ENCODE measurements around the gene KAZALD1. TPM values are rescaled to one million over a fixed set of nuclear protein-coding genes. Genes with fewer than 3 reads are reported as not detected.

The KAZALD1 gene
- total RNA-seq, 1 donor from 2014 or later: 1.1 TPM

DNA sequence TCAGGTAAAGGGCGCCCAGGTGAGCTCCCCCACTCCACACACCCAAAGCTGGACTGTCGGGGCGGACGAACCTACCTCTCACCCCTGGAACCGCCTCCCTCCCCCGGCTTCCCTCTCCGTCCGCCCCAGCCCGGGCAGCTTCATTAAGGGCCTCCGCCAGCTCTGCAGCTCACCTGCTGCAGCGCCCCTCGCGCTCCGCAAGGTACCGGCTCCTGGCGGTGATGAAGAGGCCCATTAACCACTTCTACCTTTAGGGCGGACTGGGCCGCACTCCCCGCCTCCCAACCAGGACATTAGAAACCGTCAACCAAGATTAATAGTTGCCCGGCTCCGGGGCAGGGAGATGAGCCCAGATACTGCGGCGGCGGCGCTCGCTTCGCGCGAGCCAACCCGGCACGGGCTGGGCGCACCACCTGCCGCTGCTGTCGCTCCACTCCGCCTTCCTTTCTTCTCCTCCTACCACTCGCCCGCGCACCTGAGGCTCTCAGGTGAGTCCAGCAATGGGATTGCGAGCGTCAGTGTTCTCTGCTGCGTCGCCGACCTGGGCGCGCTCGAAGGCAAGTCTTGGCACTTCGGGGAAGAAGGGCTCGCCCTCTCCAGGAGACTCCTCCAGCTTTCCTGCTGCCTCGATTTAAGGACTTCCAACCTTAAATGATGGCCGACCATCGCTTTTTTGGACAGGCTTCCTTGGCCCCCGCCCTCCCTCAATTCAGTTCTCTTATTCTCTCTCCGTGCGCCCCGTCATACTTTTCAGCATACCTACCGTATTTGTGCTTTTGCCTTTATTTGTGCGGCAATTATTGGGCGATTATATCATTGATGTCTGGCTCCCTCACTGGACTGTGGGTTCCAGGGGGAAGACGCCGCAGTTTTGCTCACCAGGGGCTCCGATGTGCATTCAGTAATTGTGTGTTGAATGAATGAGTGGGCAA is 13.6 kb upstream of the KAZALD1 start:
- no peak for DNase-seq (ENCODE audit: low read depth, low spot score)

DNA sequence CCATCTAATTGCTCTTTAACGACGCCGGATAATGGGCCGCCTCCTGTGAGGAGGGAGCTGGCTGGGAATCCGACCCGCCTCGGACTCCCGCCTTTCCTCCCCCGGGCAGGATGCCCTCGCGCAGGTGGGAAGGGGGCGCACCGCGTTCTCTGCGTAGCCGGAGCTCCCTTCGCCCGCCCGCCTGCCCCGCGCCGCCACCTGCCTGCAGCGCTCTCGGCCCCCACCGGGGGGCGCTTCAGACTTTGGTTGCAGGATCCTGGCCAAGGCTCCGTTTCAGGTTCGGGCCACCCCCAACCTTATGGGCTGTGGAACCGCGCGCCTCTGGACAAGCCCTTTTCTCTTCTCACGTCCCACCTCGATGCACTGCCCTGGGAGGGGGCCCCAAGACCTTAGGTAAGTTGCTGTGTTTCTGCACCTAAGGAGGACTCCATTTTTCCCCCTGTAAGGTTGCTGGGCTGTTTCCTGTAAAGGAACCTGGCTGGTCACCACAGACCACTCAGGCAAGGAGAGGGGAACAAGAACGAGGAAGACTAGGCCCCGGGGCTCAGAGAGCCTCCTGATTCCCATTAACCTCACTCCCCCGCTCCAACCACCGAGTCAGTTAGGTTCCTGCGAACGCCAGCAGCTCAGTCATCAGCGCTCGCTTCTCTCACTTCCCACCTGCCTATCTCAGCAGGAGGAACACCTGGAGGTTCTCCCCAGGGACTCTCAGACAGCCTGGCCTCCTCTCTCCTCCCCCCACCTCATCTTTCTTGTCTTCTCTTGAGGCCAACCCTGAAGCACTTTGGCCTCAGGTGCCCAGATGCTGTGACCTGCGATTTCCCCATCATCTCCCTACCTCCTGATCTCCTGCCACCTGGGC is 11.3 kb upstream of the KAZALD1 start:
- DNase-seq (ENCODE audit: low read depth, low spot score): no peak

DNA sequence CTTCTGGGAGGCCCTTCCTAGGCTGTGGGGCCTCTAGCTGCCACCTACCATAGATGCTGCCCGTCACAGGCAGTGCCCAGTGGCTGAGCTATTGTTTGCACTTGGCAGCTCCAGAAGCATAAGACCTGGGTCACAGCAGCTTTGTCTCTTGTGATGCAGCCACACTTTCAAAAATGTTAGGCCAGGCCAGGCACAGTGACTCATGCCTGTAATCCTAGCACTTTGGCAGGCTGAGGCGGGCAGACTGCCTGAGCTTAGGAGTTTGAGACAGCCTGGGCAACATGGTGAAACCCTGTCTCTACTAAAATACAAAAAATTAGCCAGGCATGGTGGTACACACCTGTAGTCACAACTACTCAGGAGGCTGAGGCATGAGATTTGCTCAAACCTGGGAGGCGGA is 9.5 kb upstream of the KAZALD1 start:
- no peak for DNase-seq (ENCODE audit: low read depth, low spot score)

DNA sequence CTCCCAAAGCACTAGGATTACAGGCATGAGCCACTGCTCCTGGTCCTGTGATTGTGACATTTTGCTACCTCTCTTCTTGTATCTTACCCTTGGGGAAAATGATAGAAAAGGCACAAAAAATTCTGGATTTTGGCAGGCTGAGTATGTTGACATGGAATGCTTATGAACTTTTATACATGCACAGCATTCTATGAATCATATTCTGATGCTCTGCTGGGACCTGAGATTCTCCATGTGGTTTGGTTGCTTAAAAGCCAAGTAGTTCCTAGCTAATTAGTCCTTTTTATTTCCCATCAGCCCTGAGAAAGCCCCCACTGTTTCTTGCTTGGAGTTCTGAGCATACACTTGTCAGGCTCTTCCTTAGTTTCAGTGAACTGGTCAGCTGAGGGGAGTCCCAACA is 8.3 kb upstream of the KAZALD1 start:
- no peak for DNase-seq (ENCODE audit: low read depth, low spot score)

DNA sequence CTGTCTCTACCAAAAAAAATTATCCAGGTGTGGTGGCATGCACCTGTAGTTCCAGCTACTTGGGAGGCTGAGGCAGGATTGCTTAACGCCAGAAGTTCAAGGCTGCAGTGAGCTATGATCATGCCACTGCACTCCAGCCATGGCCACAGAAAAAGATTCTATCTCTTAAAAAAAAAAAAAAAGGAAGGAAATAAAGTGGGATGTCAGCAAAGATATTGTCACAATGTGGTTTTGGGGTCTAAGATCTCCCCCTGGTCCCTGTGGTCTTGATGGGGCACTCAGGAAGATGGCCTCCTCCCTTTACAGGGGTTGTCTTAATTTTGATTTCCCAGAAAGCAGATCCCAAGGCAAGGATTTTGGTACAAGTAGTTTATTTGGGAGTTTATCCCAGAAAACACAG is 7.4 kb upstream of the KAZALD1 start:
- DNase-seq (ENCODE audit: low read depth, low spot score): no peak

DNA sequence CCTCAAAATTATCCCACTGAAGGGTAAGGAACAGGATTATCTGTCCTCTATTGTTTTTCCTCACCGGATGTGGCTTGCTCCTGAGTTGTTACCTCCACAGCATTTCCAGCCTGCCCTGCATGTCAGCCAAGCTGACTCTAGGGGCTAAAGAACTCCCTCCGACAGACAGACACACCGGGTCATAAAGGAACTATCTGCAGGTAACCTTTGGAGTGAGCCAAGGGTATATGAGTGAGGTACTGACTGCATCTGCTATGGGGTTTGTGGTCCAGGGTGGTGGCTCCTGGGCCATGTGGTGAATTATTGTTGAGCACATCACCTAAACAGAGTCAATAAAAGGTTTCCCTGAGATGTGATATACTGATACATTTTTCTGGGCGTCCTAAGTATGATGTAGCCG is 6.9 kb upstream of the KAZALD1 start:
- DNase-seq (ENCODE audit: low read depth, low spot score): no peak

DNA sequence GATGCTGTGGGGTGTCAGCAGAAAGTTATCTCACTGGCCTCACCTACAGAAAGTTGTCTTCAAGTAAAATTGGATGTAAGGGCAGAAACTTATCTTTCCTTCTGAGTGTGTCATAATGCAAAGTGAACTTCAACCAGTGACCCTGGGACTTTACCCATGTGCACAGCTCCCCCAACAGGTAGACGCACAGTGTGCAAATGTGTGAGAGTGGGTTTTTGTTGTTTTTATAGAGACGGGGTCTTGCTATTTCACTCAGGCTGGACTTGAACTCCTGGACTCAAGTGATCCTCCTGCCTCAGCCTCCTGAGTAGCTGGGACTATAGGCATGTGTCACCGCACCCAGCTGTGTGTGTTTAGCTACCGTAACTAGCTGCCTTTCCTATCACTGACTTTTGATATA is 6.4 kb upstream of the KAZALD1 start:
- no peak for DNase-seq (ENCODE audit: low read depth, low spot score)

DNA sequence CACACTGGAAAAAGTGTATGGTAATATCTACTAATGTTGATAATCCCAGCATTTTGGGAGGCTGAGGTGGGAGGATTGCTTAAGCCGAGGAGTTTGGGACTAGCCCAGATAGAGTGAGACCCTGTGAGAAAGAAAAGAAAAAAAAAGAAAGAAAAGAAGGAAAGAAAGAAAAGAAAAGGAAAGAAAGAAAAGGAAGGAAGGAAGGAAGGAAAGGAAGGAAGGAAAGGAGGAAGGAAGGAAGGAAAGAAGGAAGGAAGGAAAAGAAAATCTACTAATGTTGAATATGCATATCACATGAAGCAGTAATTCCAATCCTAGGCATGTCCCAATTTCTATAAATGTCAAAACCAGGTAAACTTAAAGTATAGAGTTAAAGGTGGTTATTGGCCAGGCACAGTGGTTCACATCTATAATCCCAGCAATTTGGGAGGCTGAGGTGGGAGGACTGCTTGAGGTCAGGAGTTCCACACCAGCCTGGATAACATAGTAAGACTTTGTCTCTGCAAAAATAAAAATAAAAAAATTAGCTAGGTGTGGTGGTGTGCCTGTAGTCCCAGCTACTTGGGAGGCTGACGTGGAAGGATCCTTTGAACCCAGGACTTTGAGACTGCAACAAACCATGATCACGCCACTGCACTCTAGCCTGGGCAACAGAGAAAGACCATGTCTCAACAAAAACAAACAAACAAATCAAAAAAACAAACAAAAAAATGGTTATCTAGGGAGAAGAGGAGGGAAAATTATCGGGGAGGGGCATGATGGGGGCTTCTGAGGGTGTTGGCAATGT is 5.2 kb upstream of the KAZALD1 start:
- no peak for DNase-seq (ENCODE audit: low read depth, low spot score)

DNA sequence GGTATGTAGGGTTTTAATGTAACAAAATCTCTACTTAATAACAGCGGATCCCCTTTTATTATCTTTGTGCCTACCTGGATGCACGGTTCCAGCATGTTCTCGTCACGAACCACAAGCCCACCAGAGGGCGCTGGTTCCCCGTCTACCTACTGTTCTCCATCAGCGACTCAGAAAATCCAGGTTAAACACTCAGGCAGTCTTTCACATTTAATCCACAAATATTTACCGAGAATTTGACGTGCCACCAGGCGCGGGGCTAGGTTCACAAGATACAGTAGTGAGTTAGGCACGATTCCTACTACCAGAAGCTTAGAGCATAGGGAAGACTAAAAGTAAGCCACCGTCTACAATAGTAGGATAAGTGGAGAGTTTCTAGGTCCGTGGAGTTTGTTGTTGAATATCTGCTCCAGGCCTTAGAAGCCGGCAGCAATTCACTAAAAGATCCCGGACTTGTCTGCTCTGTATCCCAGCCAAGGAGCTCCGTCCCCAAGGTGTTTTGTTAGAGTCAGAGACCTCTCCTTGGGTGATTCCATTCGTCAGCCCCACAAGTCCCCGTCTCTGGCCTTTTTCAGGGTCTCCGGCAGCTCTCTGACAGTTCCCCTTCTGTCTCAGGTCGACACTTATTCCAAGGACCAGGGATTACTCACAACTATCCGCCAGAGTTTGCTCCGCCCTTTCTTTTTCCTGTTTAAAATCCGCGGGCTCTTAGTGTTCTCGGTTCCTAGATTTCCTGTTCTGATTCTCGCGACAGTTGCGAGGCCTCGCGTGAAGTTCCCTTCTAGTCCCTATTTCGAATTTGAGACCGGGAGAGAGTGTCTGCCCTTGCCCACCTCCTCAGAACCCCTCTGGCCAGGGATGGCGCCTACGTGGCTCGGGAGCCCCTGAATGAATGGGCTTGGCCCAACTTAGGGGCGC is 1.5 kb upstream of the KAZALD1 start:
- DNase-seq (ENCODE audit: low read depth, low spot score): peak; percentile 72

DNA sequence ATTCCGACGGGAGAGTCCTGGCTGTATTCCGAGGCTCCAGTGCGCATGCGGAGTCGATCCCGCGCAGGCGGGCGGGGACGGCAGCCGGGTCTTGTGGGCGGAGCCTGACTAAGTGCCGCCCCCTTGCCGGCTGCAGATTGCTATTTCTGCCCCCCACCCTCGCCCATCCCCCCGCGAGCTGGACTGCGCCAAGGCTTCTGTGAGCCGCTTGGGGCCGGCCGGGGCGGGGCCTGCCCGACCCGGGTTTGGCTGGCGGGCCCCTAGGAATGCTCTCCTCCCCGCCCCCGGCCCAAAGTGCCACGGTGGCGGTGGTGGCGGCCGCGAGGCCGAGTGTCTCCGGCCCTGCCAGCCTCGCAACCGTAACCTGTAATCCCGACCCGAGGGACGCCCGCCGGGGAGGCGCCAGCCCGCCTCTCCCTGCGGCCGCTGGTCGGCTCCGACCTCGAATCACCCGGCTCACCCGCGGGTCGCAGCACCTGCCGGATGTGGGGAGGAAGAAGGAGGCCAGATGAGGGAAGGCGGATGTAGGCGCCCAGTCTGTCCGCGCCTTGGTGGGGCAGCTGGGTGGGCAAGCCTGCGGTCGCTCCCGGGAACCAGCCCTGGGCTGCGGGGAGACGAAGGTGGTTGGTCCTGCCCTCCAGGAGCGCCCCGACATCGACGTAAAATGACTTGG is 702 bp upstream of the KAZALD1 start:
- DNase-seq (ENCODE audit: low read depth, low spot score): peak; percentile 63

DNA sequence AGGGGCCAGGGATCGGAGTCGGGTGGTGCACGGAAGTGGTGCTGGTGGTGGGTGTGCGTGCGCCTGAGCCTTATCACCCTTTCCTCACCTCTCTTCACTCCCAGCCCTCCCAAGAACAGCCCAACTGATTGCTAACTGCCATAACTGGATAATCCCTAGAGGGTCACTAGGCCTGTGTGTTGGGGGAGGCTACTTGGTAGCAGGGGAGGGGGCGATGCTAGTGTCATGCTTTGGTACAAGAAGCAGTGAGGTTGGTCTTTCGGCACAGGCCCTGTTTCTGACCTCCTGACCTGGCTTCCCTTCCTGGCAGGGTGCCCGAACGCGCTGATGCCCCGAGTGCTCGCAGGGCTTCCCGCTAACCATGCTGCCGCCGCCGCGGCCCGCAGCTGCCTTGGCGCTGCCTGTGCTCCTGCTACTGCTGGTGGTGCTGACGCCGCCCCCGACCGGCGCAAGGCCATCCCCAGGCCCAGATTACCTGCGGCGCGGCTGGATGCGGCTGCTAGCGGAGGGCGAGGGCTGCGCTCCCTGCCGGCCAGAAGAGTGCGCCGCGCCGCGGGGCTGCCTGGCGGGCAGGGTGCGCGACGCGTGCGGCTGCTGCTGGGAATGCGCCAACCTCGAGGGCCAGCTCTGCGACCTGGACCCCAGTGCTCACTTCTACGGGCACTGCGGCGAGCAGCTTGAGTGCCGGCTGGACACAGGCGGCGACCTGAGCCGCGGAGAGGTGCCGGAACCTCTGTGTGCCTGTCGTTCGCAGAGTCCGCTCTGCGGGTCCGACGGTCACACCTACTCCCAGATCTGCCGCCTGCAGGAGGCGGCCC is 652 bp downstream of the KAZALD1 start:
- DNase-seq (ENCODE audit: low read depth, low spot score): no peak

DNA sequence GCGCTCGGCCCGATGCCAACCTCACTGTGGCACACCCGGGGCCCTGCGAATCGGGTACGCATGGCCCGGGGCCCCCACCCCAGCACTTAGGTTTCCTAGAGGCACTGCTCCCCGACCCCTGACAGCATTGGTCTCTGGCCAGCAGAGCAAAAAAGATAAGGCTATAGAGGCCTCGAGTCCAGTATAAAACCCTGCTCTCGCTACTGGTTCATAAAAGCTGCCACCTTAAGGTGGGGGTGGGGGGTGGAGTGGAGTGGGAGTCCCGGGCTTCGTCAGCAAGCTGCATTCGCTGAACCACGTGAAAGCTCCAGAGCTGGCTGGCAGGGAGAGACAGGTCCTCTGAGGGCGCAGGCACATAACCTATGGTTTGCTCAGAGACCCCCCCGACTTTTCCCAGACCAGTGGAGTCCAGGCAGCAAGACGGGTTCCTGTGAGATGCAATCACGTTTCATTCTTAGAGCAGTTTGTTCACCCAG is 1.3 kb downstream of the KAZALD1 start:
- no peak for DNase-seq (ENCODE audit: low read depth, low spot score)

DNA sequence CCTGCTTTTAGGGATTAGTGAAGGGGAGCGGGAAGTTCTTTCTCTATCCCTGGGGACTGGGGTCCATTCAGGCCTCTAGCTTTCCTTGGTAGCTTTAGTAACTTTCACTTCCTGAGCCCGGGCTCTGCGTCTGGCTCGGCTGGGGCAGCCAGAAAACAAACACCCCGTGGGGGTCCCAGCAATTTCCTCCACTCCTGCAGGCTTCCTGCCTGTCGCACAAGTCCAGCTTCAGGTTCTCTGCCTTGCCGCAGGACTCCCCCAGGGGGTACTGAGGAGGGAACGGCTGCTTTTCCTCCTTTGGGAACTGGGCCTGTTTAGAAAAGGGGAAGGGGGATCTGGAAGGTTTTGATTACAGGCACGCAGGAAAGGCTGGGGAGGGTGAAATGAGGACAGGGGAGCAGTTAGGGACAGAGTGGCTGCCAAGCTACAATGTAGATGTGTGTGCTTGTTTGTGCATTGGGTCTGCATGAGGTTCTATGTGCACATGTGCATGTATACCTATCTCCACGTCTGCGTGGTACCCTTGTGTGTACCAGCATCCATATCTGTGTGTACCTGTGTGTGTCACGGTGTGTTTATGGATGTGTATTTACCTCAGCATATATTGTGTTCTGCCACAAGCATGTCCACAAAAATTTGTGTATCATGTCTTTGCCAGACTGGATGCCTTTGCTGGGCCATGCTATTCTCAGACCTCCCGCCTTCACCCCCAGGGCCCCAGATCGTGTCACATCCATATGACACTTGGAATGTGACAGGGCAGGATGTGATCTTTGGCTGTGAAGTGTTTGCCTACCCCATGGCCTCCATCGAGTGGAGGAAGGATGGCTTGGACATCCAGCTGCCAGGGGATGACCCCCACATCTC is 2.0 kb downstream of the KAZALD1 start:
- DNase-seq (ENCODE audit: low read depth, low spot score): no peak

DNA sequence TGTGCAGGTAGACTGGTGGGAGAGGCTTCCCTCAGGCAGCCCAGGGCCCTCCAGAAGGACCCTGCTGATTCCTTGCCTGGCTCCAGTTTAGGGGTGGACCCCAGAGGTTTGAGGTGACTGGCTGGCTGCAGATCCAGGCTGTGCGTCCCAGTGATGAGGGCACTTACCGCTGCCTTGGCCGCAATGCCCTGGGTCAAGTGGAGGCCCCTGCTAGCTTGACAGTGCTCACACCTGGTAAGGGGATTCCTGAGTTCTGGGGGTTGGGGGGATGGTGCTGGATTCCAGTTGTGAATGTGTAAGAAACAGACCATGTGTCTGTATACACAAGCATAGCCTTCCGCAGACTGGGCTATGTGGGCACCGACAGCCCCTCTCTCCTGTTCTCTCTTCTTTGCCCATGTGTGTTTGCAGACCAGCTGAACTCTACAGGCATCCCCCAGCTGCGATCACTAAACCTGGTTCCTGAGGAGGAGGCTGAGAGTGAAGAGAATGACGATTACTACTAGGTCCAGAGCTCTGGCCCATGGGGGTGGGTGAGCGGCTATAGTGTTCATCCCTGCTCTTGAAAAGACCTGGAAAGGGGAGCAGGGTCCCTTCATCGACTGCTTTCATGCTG is 2.7 kb downstream of the KAZALD1 start:
- no peak for DNase-seq (ENCODE audit: low read depth, low spot score)

DNA sequence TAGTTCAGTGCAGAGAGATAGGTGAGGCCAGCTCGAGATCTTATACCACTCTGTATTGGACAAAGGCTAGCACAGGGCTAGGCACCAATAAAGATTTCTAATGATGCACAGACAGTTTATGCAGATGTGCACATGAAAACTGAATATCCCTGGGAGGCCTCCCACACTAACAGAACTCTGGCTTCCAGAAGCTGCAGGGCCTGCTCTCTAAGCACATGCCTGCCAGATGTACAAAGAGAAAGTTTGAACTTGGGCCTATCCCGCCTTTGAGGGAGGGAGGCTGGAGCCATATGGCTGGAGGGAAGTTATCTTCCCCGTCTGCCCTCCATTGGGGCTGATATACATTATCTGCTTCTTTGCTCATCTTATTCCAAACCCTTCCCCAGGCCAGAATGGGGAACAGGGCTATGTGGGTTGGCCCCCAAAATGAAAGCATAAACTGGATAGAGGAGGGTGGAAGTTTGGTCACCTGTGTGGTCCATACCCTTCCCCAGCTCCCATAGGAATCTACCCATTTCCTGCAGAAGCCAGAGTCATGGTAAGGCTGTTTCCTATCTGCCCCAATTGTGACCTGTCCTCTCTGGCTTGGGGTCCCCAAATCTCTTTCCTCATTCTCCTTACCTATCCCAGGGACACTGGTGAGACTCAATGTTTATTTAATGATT is 3.8 kb downstream of the KAZALD1 start:
- no peak for DNase-seq (ENCODE audit: low read depth, low spot score)

DNA sequence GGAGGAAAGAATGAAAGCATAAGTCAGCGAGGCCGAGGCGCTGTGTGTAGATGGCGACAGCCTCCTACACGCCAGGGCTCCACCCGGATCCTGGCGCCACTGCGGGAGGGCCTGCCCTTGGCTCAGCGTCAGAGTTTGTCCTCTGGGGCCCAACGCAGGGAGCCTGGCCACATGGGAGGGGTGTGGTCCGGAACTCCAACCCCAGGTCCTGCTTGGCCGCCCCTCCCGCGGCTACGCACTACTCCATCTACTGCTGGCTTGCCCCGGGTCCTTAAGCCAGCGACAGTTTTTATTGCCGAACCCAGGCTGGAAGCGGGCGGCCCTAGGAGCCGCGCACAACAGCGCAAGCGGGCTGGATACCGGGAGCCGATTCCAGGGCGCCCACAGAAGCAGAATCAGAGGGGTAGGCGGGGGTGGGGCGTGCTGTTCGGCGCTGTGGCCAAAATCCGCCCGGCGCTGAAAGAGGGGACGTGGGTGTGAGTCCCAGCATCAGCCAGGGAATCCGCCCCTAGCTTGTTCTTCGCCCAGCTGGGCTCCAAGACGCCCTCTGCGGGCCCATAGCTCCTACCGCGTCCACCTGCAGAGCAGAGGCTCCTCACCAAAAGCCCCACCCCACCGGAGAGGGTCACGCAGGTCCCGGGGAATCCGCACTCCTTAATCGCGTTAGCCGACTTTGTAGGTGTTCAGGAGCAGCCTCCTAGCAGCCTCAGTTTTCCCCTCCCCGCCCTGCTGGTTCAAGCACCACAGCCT is 4.5 kb downstream of the KAZALD1 start:
- no peak for DNase-seq (ENCODE audit: low read depth, low spot score)

All from pulmonary artery endothelial cell (primary cell).